HepG2 (cell line): ENCODE data around the gene MTFP1. TPM values are rescaled to one million over a fixed set of nuclear protein-coding genes. Genes with fewer than 3 reads are reported as not detected.

Experiments used
- EHMT2 ChIP-seq: fragments of 200-600 bp; sonication (generic); IDR thresholded peaks from 2 replicates; pipeline ENCODE4 v1.7.0; 2017; ENCODE audit warnings: antibody characterized with exemption, low read depth, low read length, borderline replicate concordance
- ERF ChIP-seq: IDR thresholded peaks from 2 replicates; pipeline ENCODE4 v1.6.1; 2018; ENCODE audit warnings: missing biosample characterization, missing genetic modification reagents
- GATAD1 ChIP-seq: IDR thresholded peaks from 2 replicates; pipeline ENCODE4 v1.6.1; 2016; ENCODE audit warnings: missing genetic modification reagents, missing compliant biosample characterization
- GATAD2A ChIP-seq: IDR thresholded peaks from 2 replicates; pipeline ENCODE4 v1.6.1; 2016
- HNRNPK ChIP-seq: fragments of 200-400 bp; formaldehyde crosslinking; IDR thresholded peaks from 2 replicates; pipeline ENCODE4 v1.6.1; 2018; ENCODE audit warnings: low read length, low read depth, moderate library complexity, mild to moderate bottlenecking; ENCODE audit not compliant: poor library complexity, severe bottlenecking
- HOXA3 ChIP-seq: sonication (generic); formaldehyde crosslinking; IDR thresholded peaks from 2 replicates; pipeline ENCODE4 v1.5.0; 2020; ENCODE audit warnings: missing genetic modification reagents
- IRX3 ChIP-seq: sonication (generic); formaldehyde crosslinking; IDR thresholded peaks from 2 replicates; pipeline ENCODE4 v1.8.1; 2023; ENCODE audit warnings: mild to moderate bottlenecking, low read depth, missing genetic modification reagents, borderline replicate concordance
- JUND ChIP-seq: sonication (generic); formaldehyde crosslinking; IDR thresholded peaks from 2 replicates; pipeline ENCODE4 v1.8.0; 2022; ENCODE audit warnings: mild to moderate bottlenecking, missing genetic modification reagents
- MATR3 ChIP-seq: sonication (generic); formaldehyde crosslinking; IDR thresholded peaks from 2 replicates; pipeline ENCODE4 v1.4.0; 2020; ENCODE audit warnings: missing genetic modification reagents
- SMAD3 ChIP-seq: sonication (generic); formaldehyde crosslinking; IDR thresholded peaks from 2 replicates; pipeline ENCODE4 v1.4.0; 2020; ENCODE audit warnings: missing genetic modification reagents
- ZBTB8A ChIP-seq: sonication (generic); formaldehyde crosslinking; IDR thresholded peaks from 2 replicates; pipeline ENCODE4 v1.4.0; 2020; ENCODE audit warnings: mild to moderate bottlenecking, low read depth, missing genetic modification reagents, borderline replicate concordance
- ZNF280D ChIP-seq: sonication (generic); formaldehyde crosslinking; IDR thresholded peaks from 2 replicates; pipeline ENCODE4 v1.5.1; 2020; ENCODE audit warnings: mild to moderate bottlenecking, missing genetic modification reagents
- ZNF282 ChIP-seq: fragments of 450-650 bp; IDR thresholded peaks from 2 replicates; pipeline ENCODE4 v1.6.1; 2018; ENCODE audit not compliant: partially characterized antibody
- ZNF607 ChIP-seq: sonication (generic); formaldehyde crosslinking; IDR thresholded peaks from 2 replicates; pipeline ENCODE4 v1.5.1; 2020; ENCODE audit warnings: missing genetic modification reagents, mild to moderate bottlenecking, borderline replicate concordance
- ZNF616 ChIP-seq: sonication (generic); formaldehyde crosslinking; IDR thresholded peaks from 2 replicates; pipeline ENCODE4 v1.5.0; 2020; ENCODE audit warnings: low read depth, mild to moderate bottlenecking, missing genetic modification reagents
- ZNF775 ChIP-seq: sonication (generic); formaldehyde crosslinking; IDR thresholded peaks from 2 replicates; pipeline ENCODE4 v1.4.0; 2020; ENCODE audit warnings: missing genetic modification reagents, mild to moderate bottlenecking, moderate library complexity, borderline replicate concordance
- ZNF780A ChIP-seq: sonication (generic); formaldehyde crosslinking; IDR thresholded peaks from 2 replicates; pipeline ENCODE4 v1.8.0; 2022; ENCODE audit warnings: mild to moderate bottlenecking, missing genetic modification reagents, moderate library complexity
- polyA plus RNA-seq, 8 experiments: library from polyadenylated mRNA; depleted of rRNA in 3 of 8; stranded (reverse) in 7 of 8; unstranded in 1 of 8; fragments of >200 nt; fragmentation: Illumina TruSeq in 4 of 8; extraction: Trizol in 4 of 8; gene quantifications; 2 replicates each; pipeline versions ENCODE4 v1.2.1 to v1.2.3, GENCODE V29; 2011 to 2016; ENCODE audit warnings: low read depth in 4 of 8, missing spikeins in 1 of 8, mixed read lengths in 1 of 8; ENCODE audit not compliant: insufficient read depth in 1 of 8
- total RNA-seq, 5 experiments: library from RNA; depleted of rRNA; stranded (reverse); fragments of >200 nt; fragmentation: Illumina TruSeq; extraction: Trizol; gene quantifications; 2 replicates each; pipeline ENCODE4 v1.2.3, GENCODE V29; 2016; ENCODE audit warnings: low read depth in 1 of 5
- TF ChIP-seq, protein P1 (sequence below): IDR thresholded peaks from 2 replicates; pipeline ENCODE4 v1.6.1; 2016; ENCODE audit warnings: missing biosample characterization, missing genetic modification reagents, low read depth
- TF ChIP-seq, protein P2 (sequence below): sonication (generic); formaldehyde crosslinking; IDR thresholded peaks from 2 replicates; pipeline ENCODE4 v1.4.0; 2020; ENCODE audit warnings: low read depth, missing genetic modification reagents

Gene MTFP1
- total and polyA plus RNA-seq, 2 of the 13 experiments (the other 11 are each of a cell fraction or from before 2014, with no cell fraction given), result 29.5 to 45.6 TPM

DNA sequence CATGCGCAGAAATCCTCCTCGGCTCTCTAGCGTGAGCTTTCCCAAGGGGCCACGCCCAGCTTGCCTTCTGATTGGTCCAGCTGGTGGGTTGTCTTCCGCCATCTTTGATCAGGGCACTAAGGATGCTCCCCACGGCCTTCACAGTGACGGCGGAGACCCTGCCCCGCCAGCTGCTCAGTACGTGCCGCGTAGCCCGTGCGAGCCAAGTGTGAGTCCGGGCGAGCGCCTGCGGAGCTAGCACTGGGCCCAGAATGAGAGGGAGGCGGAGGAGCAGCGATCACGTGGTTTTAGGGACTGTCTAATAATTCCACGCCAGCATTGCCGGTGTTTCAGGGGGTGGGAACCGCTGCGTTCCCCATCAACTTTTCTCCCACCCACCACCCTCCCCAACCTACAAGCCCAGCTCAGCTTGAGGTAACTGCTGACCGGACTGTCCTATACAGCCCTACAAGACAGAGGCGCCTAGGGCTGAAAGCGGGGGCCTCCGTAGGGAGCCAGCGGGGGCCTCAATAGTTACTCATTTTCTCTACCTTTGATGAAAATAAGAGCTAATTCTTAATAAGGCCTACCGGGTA, 1.5 kb upstream of the MTFP1 start (continued):
- no peak for TF ChIP-seq EHMT2
- TF ChIP-seq, protein P1, sequence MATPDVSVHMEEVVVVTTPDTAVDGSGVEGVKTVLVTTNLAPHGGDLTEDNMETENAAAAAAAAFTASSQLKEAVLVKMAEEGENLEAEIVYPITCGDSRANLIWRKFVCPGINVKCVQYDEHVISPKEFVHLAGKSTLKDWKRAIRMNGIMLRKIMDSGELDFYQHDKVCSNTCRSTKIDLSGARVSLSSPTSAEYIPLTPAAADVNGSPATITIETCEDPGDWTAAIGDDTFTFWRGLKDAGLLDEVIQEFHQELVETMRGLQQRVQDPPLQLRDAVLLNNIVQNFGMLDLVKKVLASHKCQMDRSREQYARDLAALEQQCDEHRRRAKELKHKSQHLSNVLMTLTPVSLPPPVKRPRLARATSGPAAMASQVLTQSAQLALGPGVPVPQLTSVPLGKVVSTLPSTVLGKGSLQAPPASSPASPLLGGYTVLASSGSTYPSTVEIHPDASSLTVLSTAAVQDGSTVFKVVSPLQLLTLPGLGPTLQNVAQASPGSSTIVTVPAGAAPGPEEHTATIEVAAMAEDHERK, result peak; percentile 87
- no peak for TF ChIP-seq JUND (CRISPR knock-in tag)
- peak; percentile 16; the same call in 1 of the 2 replicates for TF ChIP-seq ZNF280D (CRISPR knock-in tag)
- peak; percentile 81 for TF ChIP-seq SMAD3
- no peak for TF ChIP-seq ZNF607 (CRISPR knock-in tag)
- no peak for TF ChIP-seq ZNF775 (CRISPR knock-in tag)
- TF ChIP-seq ZNF616 (CRISPR knock-in tag), result no peak
- no peak for TF ChIP-seq MATR3 (CRISPR knock-in tag)
- TF ChIP-seq ZBTB8A, result no peak
- TF ChIP-seq ZNF282, result no peak
- peak; percentile 58 for TF ChIP-seq GATAD2A (CRISPR knock-in tag)
- no peak for TF ChIP-seq ZNF780A (CRISPR knock-in tag)
- no peak for TF ChIP-seq IRX3 (CRISPR knock-in tag)
- TF ChIP-seq ERF, result peak; percentile 70; the same call in 1 of the 2 replicates
- TF ChIP-seq GATAD1, result peak; percentile 85
- peak; percentile 97 for TF ChIP-seq HOXA3 (CRISPR knock-in tag)
- TF ChIP-seq HNRNPK, result no peak
- TF ChIP-seq, protein P2, sequence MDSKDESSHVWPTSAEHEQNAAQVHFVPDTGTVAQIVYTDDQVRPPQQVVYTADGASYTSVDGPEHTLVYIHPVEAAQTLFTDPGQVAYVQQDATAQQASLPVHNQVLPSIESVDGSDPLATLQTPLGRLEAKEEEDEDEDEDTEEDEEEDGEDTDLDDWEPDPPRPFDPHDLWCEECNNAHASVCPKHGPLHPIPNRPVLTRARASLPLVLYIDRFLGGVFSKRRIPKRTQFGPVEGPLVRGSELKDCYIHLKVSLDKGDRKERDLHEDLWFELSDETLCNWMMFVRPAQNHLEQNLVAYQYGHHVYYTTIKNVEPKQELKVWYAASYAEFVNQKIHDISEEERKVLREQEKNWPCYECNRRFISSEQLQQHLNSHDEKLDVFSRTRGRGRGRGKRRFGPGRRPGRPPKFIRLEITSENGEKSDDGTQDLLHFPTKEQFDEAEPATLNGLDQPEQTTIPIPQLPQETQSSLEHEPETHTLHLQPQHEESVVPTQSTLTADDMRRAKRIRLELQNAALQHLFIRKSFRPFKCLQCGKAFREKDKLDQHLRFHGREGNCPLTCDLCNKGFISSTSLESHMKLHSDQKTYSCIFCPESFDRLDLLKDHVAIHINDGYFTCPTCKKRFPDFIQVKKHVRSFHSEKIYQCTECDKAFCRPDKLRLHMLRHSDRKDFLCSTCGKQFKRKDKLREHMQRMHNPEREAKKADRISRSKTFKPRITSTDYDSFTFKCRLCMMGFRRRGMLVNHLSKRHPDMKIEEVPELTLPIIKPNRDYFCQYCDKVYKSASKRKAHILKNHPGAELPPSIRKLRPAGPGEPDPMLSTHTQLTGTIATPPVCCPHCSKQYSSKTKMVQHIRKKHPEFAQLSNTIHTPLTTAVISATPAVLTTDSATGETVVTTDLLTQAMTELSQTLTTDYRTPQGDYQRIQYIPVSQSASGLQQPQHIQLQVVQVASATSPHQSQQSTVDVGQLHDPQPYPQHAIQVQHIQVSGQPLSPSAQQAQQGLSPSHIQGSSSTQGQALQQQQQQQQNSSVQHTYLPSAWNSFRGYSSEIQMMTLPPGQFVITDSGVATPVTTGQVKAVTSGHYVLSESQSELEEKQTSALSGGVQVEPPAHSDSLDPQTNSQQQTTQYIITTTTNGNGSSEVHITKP (CRISPR knock-in tag), result peak; percentile 71; the same call in 1 of the 2 replicates
